IMR-90 (cell line): ENCODE measurements around the gene MCUB. TPM values are rescaled to one million over a fixed set of nuclear protein-coding genes. Genes with fewer than 3 reads are reported as not detected.

Experiments
- ATAC-seq: fragments of 200-7000 bp; cut with Tn5 transposase; 2 replicates; pipeline ENCODE4 v1.9.1; 2020; ENCODE audit warnings: low read depth, mild to moderate bottlenecking, moderate library complexity
- BruUV-seq: library from RNA; stranded (reverse); fragments of 400-500 nt; replicated peaks from 2 replicates; lab custom pipeline; 2021; lab: Mats Ljungman, UMichigan
- CTCF ChIA-PET: fragments of 300-600 bp; formaldehyde crosslinking; extraction: SDS; loops from one replicate; lab custom pipeline; 2021; ENCODE audit warnings: antibody characterized with exemption; lab: Yijun Ruan, JAX
- POLR2A ChIA-PET: fragments of 300-600 bp; sonication (Branson Sonifier 250); formaldehyde crosslinking; loops from one replicate; lab custom pipeline; 2022; ENCODE audit warnings: antibody characterized with exemption; ENCODE audit not compliant: unreplicated experiment; lab: Charles Lee
- DNase-seq: peaks from one replicate; pipeline ENCODE4 v3.0.0; 2013
- H2AFZ ChIP-seq: replicated peaks from 2 replicates; pipeline ENCODE3; 2013; ENCODE audit warnings: low read length, mild to moderate bottlenecking; ENCODE audit not compliant: poor library complexity
- H2AK5ac ChIP-seq: 2 replicates; pipeline ENCODE4 v1.6.1; 2013; ENCODE audit warnings: low read depth, low read length, inconsistent platforms
- H2AK9ac ChIP-seq: replicated peaks from 2 replicates; pipeline ENCODE3; 2013; ENCODE audit warnings: mild to moderate bottlenecking, low read depth, low read length, moderate library complexity; ENCODE audit not compliant: poor library complexity
- H2BK120ac ChIP-seq: 2 replicates; pipeline ENCODE4 v1.6.1; 2013; ENCODE audit warnings: low read depth, low read length, inconsistent platforms
- H2BK15ac ChIP-seq: 3 replicates; pipeline ENCODE4 v1.6.1; 2013; ENCODE audit warnings: low read depth, low read length, inconsistent platforms
- H2BK20ac ChIP-seq: 2 replicates; pipeline ENCODE4 v1.6.1; 2013; ENCODE audit warnings: low read depth, mild to moderate bottlenecking, inconsistent platforms, low read length, moderate library complexity
- H2BK5ac ChIP-seq: 2 replicates; pipeline ENCODE4 v1.6.1; 2013; ENCODE audit warnings: mild to moderate bottlenecking, low read depth, low read length, inconsistent platforms; ENCODE audit not compliant: poor library complexity, severe bottlenecking
- H3K14ac ChIP-seq: replicated peaks from 2 replicates; pipeline ENCODE4 v1.6.1; 2013; ENCODE audit warnings: low read depth, low read length, inconsistent platforms
- H3K18ac ChIP-seq: 2 replicates; pipeline ENCODE4 v1.6.1; 2013; ENCODE audit warnings: low read depth, low read length, control low read depth
- H3K23ac ChIP-seq: 2 replicates; pipeline ENCODE4 v1.6.1; 2013; ENCODE audit warnings: low read depth, low read length, inconsistent platforms
- H3K27ac ChIP-seq: 2 replicates; pipeline ENCODE4 v1.5.1; 2013; ENCODE audit warnings: mild to moderate bottlenecking, control low read depth, low read length; ENCODE audit not compliant: insufficient read depth
- H3K27me3 ChIP-seq: 2 replicates; pipeline ENCODE4 v1.6.1; 2013; ENCODE audit warnings: low read length; ENCODE audit not compliant: control insufficient read depth, insufficient read depth
- H3K36me3 ChIP-seq: 2 replicates; pipeline ENCODE4 v1.6.1; 2013; ENCODE audit warnings: low read length, mixed read lengths; ENCODE audit not compliant: control insufficient read depth, insufficient read depth
- H3K4ac ChIP-seq: 2 replicates; pipeline ENCODE4 v1.6.1; 2013; ENCODE audit warnings: low read depth, low read length, inconsistent platforms
- H3K4me1 ChIP-seq: 2 replicates; pipeline ENCODE4 v1.6.1; 2013; ENCODE audit warnings: low read length, mixed read lengths; ENCODE audit not compliant: control insufficient read depth, insufficient read depth
- H3K4me2 ChIP-seq: 2 replicates; pipeline ENCODE4 v1.6.1; 2013; ENCODE audit warnings: low read depth, mild to moderate bottlenecking, control low read depth, low read length, moderate library complexity
- H3K4me3 ChIP-seq: 2 replicates; pipeline ENCODE4 v1.5.1; 2013; ENCODE audit warnings: low read depth, mild to moderate bottlenecking, control low read depth, low read length, moderate library complexity; ENCODE audit not compliant: insufficient read depth
- H3K56ac ChIP-seq: 2 replicates; pipeline ENCODE4 v1.6.1; 2013; ENCODE audit warnings: low read length, inconsistent platforms; ENCODE audit not compliant: insufficient read depth; ENCODE audit errors: extremely low read depth
- H3K79me1 ChIP-seq, 2 experiments: 2 replicates each; pipeline ENCODE4 v1.6.1; 2013; ENCODE audit warnings: low read length in 2 of 2, inconsistent platforms in 1 of 2, low read depth in 1 of 2
- H3K9ac ChIP-seq: 2 replicates; pipeline ENCODE4 v1.6.1; 2013; ENCODE audit warnings: low read depth, low read length, control low read depth
- H3K9me1 ChIP-seq: 2 replicates; pipeline ENCODE4 v1.6.1; 2013; ENCODE audit warnings: low read length, inconsistent platforms; ENCODE audit not compliant: insufficient read depth
- H3K9me3 ChIP-seq: 2 replicates; pipeline ENCODE4 v1.6.1; 2013; ENCODE audit warnings: low read length; ENCODE audit not compliant: control insufficient read depth, insufficient read depth
- H4K20me1 ChIP-seq: 2 replicates; pipeline ENCODE4 v1.6.1; 2013; ENCODE audit warnings: low read length, inconsistent platforms; ENCODE audit not compliant: insufficient read depth
- H4K5ac ChIP-seq: 2 replicates; pipeline ENCODE4 v1.6.1; 2013; ENCODE audit warnings: mild to moderate bottlenecking, low read depth, low read length, control low read depth
- H4K8ac ChIP-seq, 2 experiments: 2 replicates each; pipeline ENCODE4 v1.6.1; 2013; ENCODE audit warnings: low read depth in 2 of 2, low read length in 2 of 2, control low read depth in 1 of 2, inconsistent platforms in 1 of 2
- H4K91ac ChIP-seq: 2 replicates; pipeline ENCODE4 v1.6.1; 2013; ENCODE audit warnings: low read depth, low read length, inconsistent platforms; ENCODE audit not compliant: insufficient read depth
- BHLHE40 ChIP-seq: fragments of 150-350 bp; IDR thresholded peaks from 2 replicates; pipeline ENCODE4 v1.6.1; 2016; ENCODE audit warnings: mild to moderate bottlenecking, low read depth, low read length
- CHD1 ChIP-seq: IDR thresholded peaks from 2 replicates; pipeline ENCODE4 v1.6.1; 2012; ENCODE audit warnings: low read depth, low read length, improper control_type of control experiment
- ELK1 ChIP-seq: fragments of 150-350 bp; IDR thresholded peaks from 2 replicates; pipeline ENCODE4 v1.6.1; 2016; ENCODE audit warnings: low read depth, mild to moderate bottlenecking, low read length, moderate library complexity, borderline replicate concordance
- FOS ChIP-seq: fragments of 150-350 bp; IDR thresholded peaks from 2 replicates; pipeline ENCODE4 v1.6.1; 2016; ENCODE audit warnings: low read depth, low read length
- MAFK ChIP-seq: IDR thresholded peaks from 2 replicates; pipeline ENCODE4 v1.6.1; 2012; ENCODE audit warnings: low read depth, low read length, improper control_type of control experiment
- POLR2A ChIP-seq: IDR thresholded peaks from 2 replicates; pipeline ENCODE4 v1.6.1; 2012; ENCODE audit warnings: mild to moderate bottlenecking, low read depth, low read length
- RAD21 ChIP-seq: IDR thresholded peaks from 2 replicates; pipeline ENCODE4 v1.6.1; 2012; ENCODE audit warnings: low read length, improper control_type of control experiment
- RFX5 ChIP-seq: IDR thresholded peaks from 2 replicates; pipeline ENCODE4 v1.8.0; 2012; ENCODE audit warnings: low read depth, mild to moderate bottlenecking, low read length, moderate library complexity
- WGBS, 2 experiments: methylation state at CpG; one replicate each; pipeline versions ENCODE4 v1.1.5 to v1.1.7; 2013; ENCODE audit warnings: missing lambda C conversion rate in 2 of 2; ENCODE audit not compliant: insufficient read length in 1 of 2; ENCODE audit errors: extremely low coverage in 2 of 2; 5-methylcytosine and 5-hydroxymethylcytosine counted together
- dilution Hi-C: fragments of 300-500 bp; cut with HindIII; formaldehyde crosslinking; loops from one replicate; pipeline ENCODE4 v1.14.3; 2018; ENCODE audit warnings: low sequenced_read_pairs; ENCODE audit not compliant: unreplicated experiment
- in situ Hi-C: fragments of 300-500 bp; cut with MboI; formaldehyde crosslinking; loops from 3 replicates; pipeline ENCODE4 v1.14.3; 2019; ENCODE audit warnings: low sequenced_read_pairs, inconsistent platforms, mixed read lengths
- intact Hi-C: fragments of 100-400 bp; cut with micrococcal nuclease; formaldehyde crosslinking; loops from 2 replicates; pipeline ENCODE4 v1.10.0; 2022
- polyA plus RNA-seq, 3 experiments: library from polyadenylated mRNA; depleted of rRNA; stranded (reverse); fragments of >200 nt; gene quantifications; 2 replicates each; pipeline ENCODE4 v1.2.3, GENCODE V29; 2012; ENCODE audit warnings: low replicate concordance in 1 of 3
- total RNA-seq: library from RNA; depleted of rRNA; stranded (reverse); fragments of >200 nt; gene quantifications from 2 replicates; pipeline ENCODE4 v1.2.3, GENCODE V29; 2012

Gene MCUB
- total and polyA plus RNA-seq, 2 of the 4 experiments (the other 2 are of a cell fraction): 18.5 to 20.4 TPM

GRCh38 chr4:109600431-109600830 lies 40.4 kb downstream of the MCUB start:
- no peak overlapping the region for H3K56ac ChIP-seq
- CTCF ChIA-PET: no interaction called here
- no peak overlapping the region for H3K4me3 ChIP-seq
- H4K8ac ChIP-seq: no peak overlapping the region
- H2AK5ac ChIP-seq: no peak overlapping the region
- H3K36me3 ChIP-seq: no peaks in the 10 kb centered on the region
- H2AFZ ChIP-seq: no peak overlapping the region
- H3K9ac ChIP-seq: no peak overlapping the region
- no peak overlapping the region for H3K18ac ChIP-seq
- TF ChIP-seq RAD21 (no peak), FOS (no peak), CHD1 (no peak), MAFK (no peak), ELK1 (no peak), POLR2A (no peak), BHLHE40 (no peak), RFX5 (no peak)
- in situ Hi-C loops: no loop called here
- no peaks in the 10 kb centered on the region for H3K9me1 ChIP-seq
- H2BK120ac ChIP-seq: no peak overlapping the region
- no TSS peak for BruUV-seq
- H3K9me3 ChIP-seq: no peaks in the 10 kb centered on the region
- H3K27ac ChIP-seq: no peak overlapping the region
- DNase-seq (no peak), ATAC-seq (no peak)
- no peaks in the 10 kb centered on the region for H3K4me1 ChIP-seq
- WGBS, 2 experiments: no CpG with 5 or more reads among the region's 3 CpGs
- H4K5ac ChIP-seq: no peak overlapping the region
- dilution Hi-C loops: no loop called here
- no peaks in the 10 kb centered on the region for H4K20me1 ChIP-seq
- no peak overlapping the region for H2BK15ac ChIP-seq
- H3K23ac ChIP-seq: no peak overlapping the region
- no peak overlapping the region for H2BK5ac ChIP-seq
- no peak overlapping the region for H3K4me2 ChIP-seq
- H3K79me1 ChIP-seq: no peaks in the 10 kb centered on the region
- intact Hi-C loops: no loop called here
- H3K14ac ChIP-seq: no peak overlapping the region
- POLR2A ChIA-PET: no interaction called here
- H3K4ac ChIP-seq: no peak overlapping the region
- H3K27me3 ChIP-seq: no peaks in the 10 kb centered on the region
- H4K91ac ChIP-seq: no peak overlapping the region
- H2BK20ac ChIP-seq: no peak overlapping the region
- H2AK9ac ChIP-seq: no peak overlapping the region
